GM12878 (cell line): ENCODE results near the gene DCAF12. TPM values are rescaled to one million over a fixed set of nuclear protein-coding genes. Genes with fewer than 3 reads are reported as not detected.

Experiments
- ATAC-seq: fragments of 200-7000 bp; cut with Tn5 transposase; 3 replicates; pipeline ENCODE4 v1.9.1; 2020; ENCODE audit warnings: mild to moderate bottlenecking, moderate library complexity
- BruUV-seq: library from RNA; stranded (reverse); fragments of 400-500 nt; replicated peaks from 2 replicates; lab custom pipeline; 2021; lab: Mats Ljungman, UMichigan
- CTCF ChIA-PET: fragments of 300-600 bp; sonication (Branson Sonifier 250); formaldehyde crosslinking; extraction: SDS; loops from one replicate; lab custom pipeline; 2021; ENCODE audit warnings: inconsistent platforms; lab: Yijun Ruan, JAX
- POLR2A ChIA-PET: fragments of 350-600 bp; formaldehyde crosslinking; extraction: SDS; loops from one replicate; lab custom pipeline; 2021; ENCODE audit warnings: inconsistent platforms; lab: Charles Lee
- RAD21 ChIA-PET: fragments of 300-600 bp; sonication (Branson Sonifier 250); formaldehyde crosslinking; loops from one replicate; lab custom pipeline; 2023; ENCODE audit warnings: antibody characterized with exemption; ENCODE audit not compliant: unreplicated experiment; lab: Charles Lee
- SMC1A ChIA-PET: fragments of 300-600 bp; sonication (Branson Sonifier 250); formaldehyde crosslinking; loops from one replicate; lab custom pipeline; 2023; ENCODE audit not compliant: unreplicated experiment, uncharacterized antibody; lab: Charles Lee
- DNase-seq: peaks from one replicate; pipeline ENCODE4 v3.0.0-alpha.2; 2011; ENCODE audit warnings: low read depth, low spot score
- FAIRE-seq: peaks from 3 replicates; lab custom pipeline; 2011; peaks lifted over from hg19 to GRCh38; lab: Jason Lieb, UNC
- H2AFZ ChIP-seq: 2 replicates; pipeline ENCODE4 v1.6.0; 2011; ENCODE audit warnings: low read depth, low read length, control low read depth; ENCODE audit not compliant: control insufficient read depth
- H3K27ac ChIP-seq: 2 replicates; pipeline ENCODE4 v1.5.1; 2011; ENCODE audit warnings: control low read depth; ENCODE audit not compliant: control insufficient read depth, insufficient read depth
- H3K27me3 ChIP-seq, 2 experiments: replicated peaks in 1 of 2; 2 replicates each; pipeline versions ENCODE4 v1.6.0 to v1.6.1; 2011; ENCODE audit warnings: low read length in 1 of 2; ENCODE audit not compliant: control insufficient read depth in 2 of 2, insufficient read depth in 2 of 2
- H3K36me3 ChIP-seq, 2 experiments: 2 replicates each; pipeline ENCODE4 v1.5.1; 2011; ENCODE audit warnings: low read length in 1 of 2; ENCODE audit not compliant: control insufficient read depth in 2 of 2, insufficient read depth in 2 of 2
- H3K4me1 ChIP-seq: 2 replicates; pipeline ENCODE4 v1.6.1; 2011; ENCODE audit warnings: mild to moderate bottlenecking, low read length, moderate library complexity, mixed read lengths; ENCODE audit not compliant: control insufficient read depth, insufficient read depth
- H3K4me2 ChIP-seq: 2 replicates; pipeline ENCODE4 v1.6.0; 2011; ENCODE audit warnings: control low read depth; ENCODE audit not compliant: control insufficient read depth, insufficient read depth
- H3K4me3 ChIP-seq: fragments of 200-600 bp; sonication (generic); 2 replicates; pipeline ENCODE4 v1.5.1; 2016
- H3K79me2 ChIP-seq: 2 replicates; pipeline ENCODE4 v1.6.0; 2011; ENCODE audit warnings: low read length; ENCODE audit not compliant: control insufficient read depth, insufficient read depth
- H3K9ac ChIP-seq: 2 replicates; pipeline ENCODE4 v1.8.0; 2011; ENCODE audit warnings: low read length, control low read depth, mixed read lengths; ENCODE audit not compliant: control insufficient read depth, insufficient read depth
- H3K9me3 ChIP-seq: replicated peaks from 3 replicates; pipeline ENCODE4 v1.5.1; 2011; ENCODE audit warnings: mild to moderate bottlenecking, low read length; ENCODE audit not compliant: control insufficient read depth, insufficient read depth
- H4K20me1 ChIP-seq: 2 replicates; pipeline ENCODE4 v1.6.0; 2011; ENCODE audit not compliant: control insufficient read depth, insufficient read depth
- CHD2 ChIP-seq: IDR thresholded peaks from 2 replicates; pipeline ENCODE4 v1.6.1; 2011; ENCODE audit warnings: low read depth, low read length, improper control_type of control experiment, borderline replicate concordance
- FOXK2 ChIP-seq: fragments of 450-650 bp; IDR thresholded peaks from 2 replicates; pipeline ENCODE4 v1.6.1; 2017; ENCODE audit warnings: mild to moderate bottlenecking, moderate library complexity
- JUND ChIP-seq: IDR thresholded peaks from 2 replicates; pipeline ENCODE4 v1.6.1; 2012; ENCODE audit warnings: low read depth, mild to moderate bottlenecking, low read length, improper control_type of control experiment, moderate library complexity
- NFIC ChIP-seq: IDR thresholded peaks from 2 replicates; pipeline ENCODE4 v1.6.1; 2012; ENCODE audit warnings: low read depth, mild to moderate bottlenecking, inconsistent platforms, low read length, moderate library complexity
- RBBP5 ChIP-seq: fragments of 200-600 bp; sonication (generic); conservative IDR thresholded peaks from 2 replicates; pipeline ENCODE4 v1.6.1; 2016
- RUNX3 ChIP-seq: IDR thresholded peaks from 2 replicates; pipeline ENCODE4 v1.6.1; 2012; ENCODE audit warnings: low read length, inconsistent platforms
- SIN3A ChIP-seq: IDR thresholded peaks from 2 replicates; pipeline ENCODE4 v1.6.1; 2012; ENCODE audit warnings: low read depth, low read length, improper control_type of control experiment
- WGBS: methylation state at CpG from one replicate; pipeline ENCODE4 v1.1.6; 2016; ENCODE audit warnings: low lambda C conversion rate; ENCODE audit not compliant: insufficient replicate concordance, insufficient coverage; ENCODE audit errors: missing lambda C conversion rate; 5-methylcytosine and 5-hydroxymethylcytosine counted together
- in situ Hi-C: fragments of 300-500 bp; cut with MboI; formaldehyde crosslinking; loops from 9 replicates; pipeline ENCODE4 v1.14.3; 2018; ENCODE audit warnings: mixed read lengths
- intact Hi-C: fragments of 100-400 bp; cut with micrococcal nuclease; formaldehyde crosslinking; loops from one replicate; pipeline ENCODE4 v1.14.2; 2022; ENCODE audit not compliant: unreplicated experiment
- polyA plus RNA-seq, 11 experiments: library from polyadenylated mRNA; depleted of rRNA in 4 of 11; unstranded in 6 of 11; stranded (reverse) in 5 of 11; fragments of >200 nt; fragmentation: Nextera tagmentation in 4 of 11; fragmentation: Illumina TruSeq in 1 of 11; extraction: Ambion mirVana in 4 of 11; extraction: Trizol in 1 of 11; gene quantifications; 1 replicate in 1 of 11; 2 replicates in 10 of 11; pipeline versions ENCODE4 v1.2.1 to v1.2.3, GENCODE V29; 2011 to 2016; ENCODE audit warnings: inconsistent platforms in 2 of 11, missing spikeins in 2 of 11, low read depth in 1 of 11
- total RNA-seq, 4 experiments: library from RNA; depleted of rRNA in 3 of 4; stranded (reverse); fragments of >200 nt in 3 of 4; fragmentation: Illumina TruSeq in 1 of 4; extraction: Trizol in 1 of 4; gene quantifications; 2 replicates each; pipeline versions ENCODE4 v1.2.1 to v1.2.3, GENCODE V29; 2013 to 2021
- TF ChIP-seq, protein P1 (sequence below): fragments of 450-650 bp; IDR thresholded peaks from 2 replicates; pipeline ENCODE4 v1.6.1; 2017; ENCODE audit warnings: low read depth, mild to moderate bottlenecking, moderate library complexity

Gene DCAF12
- total and polyA plus RNA-seq, 10 of the 15 experiments (the other 5 are each of a cell fraction or from before 2014, with no cell fraction given): 11.7 to 57.6 (median 34.6) TPM

GRCh38 chr9:34059281-34059680 lies 67.2 kb downstream of the DCAF12 start:
- Histone ChIP-seq H3K4me3 (no peak overlapping the region), H3K27me3 (no peaks in the 10 kb centered on the region), H3K4me1 (no peaks in the 10 kb centered on the region), H3K27ac (no peak overlapping the region), H2AFZ (no peak overlapping the region), H3K36me3 (no peaks in the 10 kb centered on the region), H3K79me2 (no peaks in the 10 kb centered on the region), H3K9ac (no peak overlapping the region), H4K20me1 (no peaks in the 10 kb centered on the region), H3K4me2 (no peak overlapping the region), H3K9me3 (no peaks in the 10 kb centered on the region)
- TF ChIP-seq SIN3A (no peak), FOXK2 (no peak), JUND (no peak), CHD2 (no peak), RUNX3 (no peak), NFIC (no peak), RBBP5 (no peak)
- TF ChIP-seq, protein P1, sequence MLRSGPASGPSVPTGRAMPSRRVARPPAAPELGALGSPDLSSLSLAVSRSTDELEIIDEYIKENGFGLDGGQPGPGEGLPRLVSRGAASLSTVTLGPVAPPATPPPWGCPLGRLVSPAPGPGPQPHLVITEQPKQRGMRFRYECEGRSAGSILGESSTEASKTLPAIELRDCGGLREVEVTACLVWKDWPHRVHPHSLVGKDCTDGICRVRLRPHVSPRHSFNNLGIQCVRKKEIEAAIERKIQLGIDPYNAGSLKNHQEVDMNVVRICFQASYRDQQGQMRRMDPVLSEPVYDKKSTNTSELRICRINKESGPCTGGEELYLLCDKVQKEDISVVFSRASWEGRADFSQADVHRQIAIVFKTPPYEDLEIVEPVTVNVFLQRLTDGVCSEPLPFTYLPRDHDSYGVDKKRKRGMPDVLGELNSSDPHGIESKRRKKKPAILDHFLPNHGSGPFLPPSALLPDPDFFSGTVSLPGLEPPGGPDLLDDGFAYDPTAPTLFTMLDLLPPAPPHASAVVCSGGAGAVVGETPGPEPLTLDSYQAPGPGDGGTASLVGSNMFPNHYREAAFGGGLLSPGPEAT: no peak
- ATAC-seq: no peak
- intact Hi-C loops (no loop called here), in situ Hi-C loops (no loop called here)
- WGBS: 62% methylated on average over 3 of the region's 3 CpGs
- no TSS peak for BruUV-seq
- CTCF ChIA-PET: no interaction called here
- POLR2A ChIA-PET: interaction anchor here (0.6 to 0.7 kb wide), 2 partner anchors 114 to 579 kb away, joined by 3 to 4 read pairs; no protein-coding TSS in a partner anchor
- RAD21 ChIA-PET: no interaction called here
- no peak for DNase-seq
- SMC1A ChIA-PET: no interaction called here
- no peak for FAIRE-seq
